Type B pancreatic cell (in vitro differentiated cells): ENCODE results near the gene VWC2L. TPM values are rescaled to one million over a fixed set of nuclear protein-coding genes. Genes with fewer than 3 reads are reported as not detected.

ENCODE experiments used
- DNase-seq: peaks from one replicate; pipeline ENCODE4 v3.0.0; 2021; ENCODE audit warnings: mixed read lengths; ENCODE audit not compliant: unreplicated experiment; ENCODE audit errors: extremely low spot score
- H3K27ac Mint-ChIP-seq: 2 replicates; pipeline ENCODE4 v1.8.0; 2021; ENCODE audit warnings: mild to moderate bottlenecking, mixed read lengths
- H3K27me3 Mint-ChIP-seq: 2 replicates; pipeline ENCODE4 v1.8.0; 2021; ENCODE audit warnings: mixed read lengths
- H3K36me3 Mint-ChIP-seq: 2 replicates; pipeline ENCODE4 v1.8.0; 2021; ENCODE audit warnings: mixed read lengths
- H3K4me1 Mint-ChIP-seq: one replicate; pipeline ENCODE4 v1.8.0; 2021; ENCODE audit warnings: mixed read lengths; ENCODE audit not compliant: unreplicated experiment
- H3K4me3 Mint-ChIP-seq: 2 replicates; pipeline ENCODE4 v1.8.0; 2021; ENCODE audit warnings: mild to moderate bottlenecking, mixed read lengths
- H3K9me3 Mint-ChIP-seq: 2 replicates; pipeline ENCODE4 v1.8.0; 2021; ENCODE audit warnings: mixed read lengths
- total RNA-seq: library from RNA; stranded (reverse); gene quantifications from 2 replicates; pipeline ENCODE4 v1.2.1, GENCODE V29; 2021; ENCODE audit warnings: low replicate concordance
- TF ChIP-seq, protein P1 (sequence below): fragments of 200-600 bp; sonication (generic); conservative IDR thresholded peaks from 2 replicates; pipeline ENCODE4 v1.5.0; 2021; ENCODE audit warnings: antibody characterized with exemption, mild to moderate bottlenecking

Gene VWC2L
- total RNA-seq, 1 donor from 2014 or later: 0.17 TPM

DNA sequence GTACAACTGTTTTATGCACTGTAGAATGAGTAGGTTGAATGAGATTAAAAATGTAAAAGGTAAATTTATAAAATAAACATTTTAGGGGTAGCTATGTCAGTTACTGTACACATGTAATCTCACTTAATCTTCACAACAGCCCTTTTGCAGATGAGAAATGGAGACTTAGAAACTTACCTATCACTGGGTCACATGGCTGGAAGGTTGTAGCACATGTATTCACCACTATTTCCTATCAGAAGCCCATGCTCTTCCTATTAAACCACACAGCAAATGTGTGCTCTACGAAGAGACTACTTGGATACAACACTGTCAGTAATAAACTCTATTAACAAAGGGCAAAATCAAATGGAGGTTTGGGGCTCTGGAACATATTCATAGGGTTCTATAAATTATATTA lies 60.5 kb downstream of the VWC2L start:
- Mint-ChIP-seq H3K9me3 (no peaks in the 10 kb centered on the region), H3K27ac (no peak overlapping the region), H3K4me1 (no peaks in the 10 kb centered on the region), H3K36me3 (no peaks in the 10 kb centered on the region), H3K27me3 (no peaks in the 10 kb centered on the region), H3K4me3 (no peak overlapping the region)
- TF ChIP-seq, protein P1, sequence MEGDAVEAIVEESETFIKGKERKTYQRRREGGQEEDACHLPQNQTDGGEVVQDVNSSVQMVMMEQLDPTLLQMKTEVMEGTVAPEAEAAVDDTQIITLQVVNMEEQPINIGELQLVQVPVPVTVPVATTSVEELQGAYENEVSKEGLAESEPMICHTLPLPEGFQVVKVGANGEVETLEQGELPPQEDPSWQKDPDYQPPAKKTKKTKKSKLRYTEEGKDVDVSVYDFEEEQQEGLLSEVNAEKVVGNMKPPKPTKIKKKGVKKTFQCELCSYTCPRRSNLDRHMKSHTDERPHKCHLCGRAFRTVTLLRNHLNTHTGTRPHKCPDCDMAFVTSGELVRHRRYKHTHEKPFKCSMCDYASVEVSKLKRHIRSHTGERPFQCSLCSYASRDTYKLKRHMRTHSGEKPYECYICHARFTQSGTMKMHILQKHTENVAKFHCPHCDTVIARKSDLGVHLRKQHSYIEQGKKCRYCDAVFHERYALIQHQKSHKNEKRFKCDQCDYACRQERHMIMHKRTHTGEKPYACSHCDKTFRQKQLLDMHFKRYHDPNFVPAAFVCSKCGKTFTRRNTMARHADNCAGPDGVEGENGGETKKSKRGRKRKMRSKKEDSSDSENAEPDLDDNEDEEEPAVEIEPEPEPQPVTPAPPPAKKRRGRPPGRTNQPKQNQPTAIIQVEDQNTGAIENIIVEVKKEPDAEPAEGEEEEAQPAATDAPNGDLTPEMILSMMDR: no peak
- no peak for DNase-seq

DNA sequence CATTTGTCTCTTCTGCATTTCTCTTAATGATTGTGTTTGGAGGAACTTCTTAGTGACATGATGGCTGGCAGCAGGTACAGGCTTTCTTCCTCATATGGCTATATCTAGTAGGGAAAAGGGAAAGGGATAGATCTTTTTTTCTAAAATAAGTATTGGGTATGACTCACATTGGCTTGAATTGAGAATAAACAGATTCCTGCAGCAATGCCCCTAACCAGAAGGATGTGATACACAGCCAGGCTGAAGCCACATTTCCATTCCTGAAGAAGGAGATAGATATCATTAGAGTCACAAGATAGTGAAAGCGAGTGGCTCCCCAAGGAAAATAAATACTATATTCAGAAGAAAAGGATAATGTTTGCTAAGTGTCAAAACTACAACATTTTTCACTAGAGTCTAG lies 61.1 kb downstream of the VWC2L start:
- Mint-ChIP-seq H3K9me3 (no peaks in the 10 kb centered on the region), H3K4me1 (no peaks in the 10 kb centered on the region), H3K4me3 (no peak overlapping the region), H3K36me3 (no peaks in the 10 kb centered on the region), H3K27me3 (no peaks in the 10 kb centered on the region), H3K27ac (no peak overlapping the region)
- TF ChIP-seq, protein P1: no peak
- DNase-seq: no peak

DNA sequence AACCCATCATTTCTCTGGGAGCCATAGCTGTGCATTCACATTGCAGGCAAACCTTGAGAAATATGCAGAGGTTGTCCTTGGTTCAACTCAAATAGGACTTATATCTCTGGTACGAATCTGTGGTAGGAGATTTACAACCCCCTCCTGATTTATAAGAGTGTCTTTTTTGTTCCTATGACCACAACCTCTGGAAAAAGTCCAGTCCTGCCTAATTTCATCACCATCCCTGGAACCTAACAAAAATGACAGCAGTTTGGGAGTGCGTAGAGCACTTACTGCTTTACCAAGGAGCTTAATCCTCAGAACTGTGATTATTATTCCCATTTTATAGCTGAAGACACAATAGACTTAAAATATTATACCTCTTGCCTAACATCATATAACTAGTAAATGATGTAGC lies 66.5 kb downstream of the VWC2L start:
- no peak for DNase-seq
- no peaks in the 10 kb centered on the region for H3K36me3 Mint-ChIP-seq
- no peaks in the 10 kb centered on the region for H3K9me3 Mint-ChIP-seq
- TF ChIP-seq, protein P1: no peak
- no peaks in the 10 kb centered on the region for H3K4me1 Mint-ChIP-seq
- H3K27ac Mint-ChIP-seq: no peak overlapping the region
- H3K27me3 Mint-ChIP-seq: no peaks in the 10 kb centered on the region
- H3K4me3 Mint-ChIP-seq: no peak overlapping the region

DNA sequence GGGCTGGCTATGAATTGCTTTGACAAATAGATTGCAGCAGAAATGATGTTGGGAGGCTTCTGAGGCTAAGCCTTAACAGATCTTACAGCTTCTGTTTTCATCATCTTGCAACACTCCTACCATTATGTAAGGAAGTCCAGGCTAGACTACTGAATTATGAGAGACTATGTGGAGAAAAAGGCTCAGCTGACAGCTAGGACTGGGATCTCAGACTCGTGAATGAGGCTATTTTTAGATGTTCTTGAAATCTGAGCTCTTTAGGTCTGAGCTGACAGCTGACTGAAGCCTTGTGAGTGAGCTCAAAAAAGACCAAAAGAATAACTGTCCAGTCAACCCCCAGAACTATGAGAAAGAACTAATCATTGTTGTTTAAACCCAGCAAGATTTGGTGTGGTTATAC lies 70.3 kb downstream of the VWC2L start:
- Mint-ChIP-seq H3K27me3 (no peaks in the 10 kb centered on the region), H3K4me3 (no peak overlapping the region), H3K27ac (no peak overlapping the region)

GRCh38 chr2:214482728-214483127 lies 71.9 kb downstream of the VWC2L start:
- TF ChIP-seq, protein P1: no peak
- Mint-ChIP-seq H3K27ac (no peak overlapping the region), H3K4me3 (no peak overlapping the region), H3K27me3 (no peaks in the 10 kb centered on the region), H3K4me1 (no peaks in the 10 kb centered on the region), H3K9me3 (no peaks in the 10 kb centered on the region), H3K36me3 (no peaks in the 10 kb centered on the region)
- DNase-seq: no peak

More for the DNA sequence above, 70.3 kb downstream of the VWC2L start:
- Mint-ChIP-seq H3K36me3 (no peaks in the 10 kb centered on the region), H3K4me1 (no peaks in the 10 kb centered on the region), H3K9me3 (no peaks in the 10 kb centered on the region)
- TF ChIP-seq, protein P1: no peak
- DNase-seq: no peak

DNA sequence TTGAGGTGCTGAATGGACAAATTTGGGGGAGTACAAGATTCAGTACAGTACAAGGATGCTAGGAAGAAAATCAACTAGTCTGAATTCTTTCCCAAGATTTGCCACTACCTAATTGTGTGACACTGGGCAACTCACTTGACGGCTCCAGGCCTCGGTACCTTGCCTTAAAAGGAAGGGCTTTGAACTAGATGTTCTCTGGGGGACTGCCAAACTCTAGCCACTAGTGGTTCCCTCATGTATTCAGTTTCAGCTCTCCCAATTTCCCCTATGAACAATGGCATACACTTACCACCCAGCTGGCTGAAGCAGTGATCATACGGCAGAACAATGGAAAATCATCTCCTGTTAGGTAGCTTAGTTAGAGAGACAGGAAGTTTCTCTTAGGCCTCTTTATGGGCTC lies 73.4 kb downstream of the VWC2L start:
- TF ChIP-seq, protein P1: no peak
- no peak for DNase-seq
- H3K4me1 Mint-ChIP-seq: no peaks in the 10 kb centered on the region
- no peaks in the 10 kb centered on the region for H3K27me3 Mint-ChIP-seq
- H3K9me3 Mint-ChIP-seq: no peaks in the 10 kb centered on the region
- no peak overlapping the region for H3K27ac Mint-ChIP-seq
- no peak overlapping the region for H3K4me3 Mint-ChIP-seq
- H3K36me3 Mint-ChIP-seq: no peaks in the 10 kb centered on the region
